Measurements from ENCODE around the gene GALE.
"Not testable (repeated sequence)": the region's sequence is repeated elsewhere in the genome, so short reads cannot be mapped to it uniquely, and the experiment has no call there.

DNA sequence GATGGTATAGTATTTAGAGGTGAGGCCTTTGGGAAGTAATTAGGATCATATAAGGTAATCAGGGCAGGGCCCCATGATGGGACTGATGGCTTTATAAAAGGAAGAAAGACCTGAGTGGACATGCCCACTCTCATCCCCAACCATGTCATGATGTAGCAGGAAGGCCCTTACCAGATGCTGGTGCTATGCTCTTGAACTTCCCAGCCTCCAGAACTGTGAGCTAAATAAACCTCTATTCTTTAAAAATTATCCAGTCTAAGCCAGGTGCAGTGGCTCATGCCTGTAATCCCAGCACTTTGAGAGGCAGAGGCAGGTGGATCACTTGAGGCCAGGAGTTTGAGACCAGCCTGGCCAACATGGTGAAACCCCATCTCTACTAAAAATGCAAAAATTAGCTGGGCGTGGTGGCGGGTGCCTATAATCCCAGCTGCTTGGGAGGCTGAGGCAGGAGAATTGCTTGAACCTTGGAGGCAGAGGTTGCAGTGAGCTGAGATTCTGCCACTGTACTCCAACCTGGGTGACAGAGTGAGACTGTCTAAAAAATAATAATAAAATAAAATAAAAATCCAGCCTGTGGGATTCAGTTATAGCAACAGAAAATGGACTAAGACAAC lies 47.0 kb upstream of the GALE start:
- not testable (repeated sequence) for TF ChIP-seq POLR2AphosphoS5 (IDR thresholded peaks at IDR 0.05; ENCODE audit: low read depth, low read length); CTCF (IDR thresholded peaks at IDR 0.05); TCF7L2 (IDR thresholded peaks at IDR 0.05; ENCODE audit: low read depth, low read length); REST (IDR thresholded peaks at IDR 0.05; ENCODE audit: insufficient read depth in 1 of 2, low read depth in 2 of 2, low read length in 1 of 2)
